SKM-1 treated with dmso at 0.1 percent for 144 hours (cell line): Measurements from ENCODE around the gene INHBE.
"Not testable (repeated sequence)": the region's sequence is repeated elsewhere in the genome, so short reads cannot be mapped to it uniquely, and the experiment has no call there.

Experiments
- DNase-seq: peaks from one replicate; lab custom pipeline; 2025; ENCODE audit not compliant: unreplicated experiment; lab: John Stamatoyannopoulos, UW

The INHBE gene, protein sequence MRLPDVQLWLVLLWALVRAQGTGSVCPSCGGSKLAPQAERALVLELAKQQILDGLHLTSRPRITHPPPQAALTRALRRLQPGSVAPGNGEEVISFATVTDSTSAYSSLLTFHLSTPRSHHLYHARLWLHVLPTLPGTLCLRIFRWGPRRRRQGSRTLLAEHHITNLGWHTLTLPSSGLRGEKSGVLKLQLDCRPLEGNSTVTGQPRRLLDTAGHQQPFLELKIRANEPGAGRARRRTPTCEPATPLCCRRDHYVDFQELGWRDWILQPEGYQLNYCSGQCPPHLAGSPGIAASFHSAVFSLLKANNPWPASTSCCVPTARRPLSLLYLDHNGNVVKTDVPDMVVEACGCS

DNA sequence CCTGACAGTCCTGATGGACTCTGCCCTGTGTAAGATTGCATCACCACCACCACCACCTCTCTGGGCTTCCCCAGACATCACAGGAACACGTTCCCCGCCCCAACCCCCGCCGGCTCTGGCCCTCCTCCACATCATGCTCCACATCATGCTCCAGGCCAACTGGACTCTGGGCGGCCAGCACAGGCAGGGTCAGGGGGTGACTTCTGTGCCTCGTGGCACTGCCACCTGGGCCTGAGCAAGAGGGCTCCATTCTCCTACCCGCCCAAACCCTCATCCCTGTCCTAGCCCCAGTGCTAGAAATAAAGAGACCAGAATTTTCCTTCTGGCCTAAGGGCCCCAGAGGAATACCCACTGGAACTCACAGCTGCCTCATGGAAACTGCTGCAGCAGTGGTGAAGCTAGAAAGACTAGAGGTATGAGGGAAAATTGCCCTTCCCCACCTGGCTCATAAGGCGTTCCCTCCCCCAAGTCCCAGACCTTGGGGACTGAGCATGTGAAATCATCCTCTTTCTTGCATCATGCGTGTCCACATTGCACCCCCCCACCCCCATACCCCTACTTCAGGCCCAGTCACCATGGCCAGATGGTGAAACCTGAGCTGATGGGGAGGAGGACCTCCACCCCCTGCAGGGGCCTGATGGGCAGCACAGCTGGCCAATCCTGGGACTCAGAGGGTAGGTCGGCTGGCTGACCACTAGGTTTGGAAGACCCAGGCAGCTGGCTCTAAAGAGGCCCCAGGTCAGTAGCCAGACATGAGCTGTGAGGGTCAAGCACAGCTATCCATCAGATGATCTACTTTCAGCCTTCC is at the start of gene INHBE:
TSS of gene INHBE (plus strand) at position 742 of the 808 bp plus-strand sequence. CDS start 230 bp downstream, outside the sequence.
- DNase-seq = no peak

DNA sequence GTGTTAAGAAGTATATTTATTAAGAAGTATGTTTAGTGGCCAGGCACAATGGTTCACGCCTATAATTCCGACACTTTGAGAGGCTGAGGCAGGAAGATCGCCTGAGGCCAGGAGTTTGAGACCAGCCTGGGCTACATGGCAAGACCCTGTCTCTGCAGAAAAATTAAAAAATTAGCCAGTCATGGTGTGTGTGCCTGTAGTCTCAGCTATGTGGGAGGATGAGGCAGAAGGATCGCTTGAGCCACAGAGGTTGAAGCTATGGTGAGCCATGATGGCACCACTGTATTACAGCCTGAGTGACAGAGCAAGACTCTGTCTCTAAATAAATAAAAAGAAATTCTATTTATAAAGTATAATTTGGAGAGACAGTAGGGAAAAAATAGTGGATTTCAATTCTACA is 44.6 kb upstream of the INHBE start:
- DNase-seq = no peak

DNA sequence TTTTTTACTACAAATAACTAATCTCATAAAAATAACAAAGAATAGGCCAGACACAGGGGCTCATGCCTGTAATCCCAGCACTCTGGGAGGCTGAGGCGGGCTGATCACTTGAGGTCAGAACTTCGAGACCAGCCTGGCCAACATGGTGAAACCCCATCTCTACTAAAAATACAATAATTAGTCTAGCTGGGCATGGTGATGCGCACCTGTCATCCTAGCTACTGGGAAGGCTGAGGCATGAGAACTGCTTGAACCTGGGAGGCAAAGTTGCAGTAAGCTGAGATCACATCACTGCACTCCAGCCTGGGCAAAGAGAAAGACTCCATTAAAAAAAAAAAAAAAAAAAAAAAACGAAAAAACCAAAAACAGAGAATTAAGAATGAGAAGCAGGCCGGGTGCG is 40.9 kb upstream of the INHBE start:
- DNase-seq = not testable (repeated sequence)

DNA sequence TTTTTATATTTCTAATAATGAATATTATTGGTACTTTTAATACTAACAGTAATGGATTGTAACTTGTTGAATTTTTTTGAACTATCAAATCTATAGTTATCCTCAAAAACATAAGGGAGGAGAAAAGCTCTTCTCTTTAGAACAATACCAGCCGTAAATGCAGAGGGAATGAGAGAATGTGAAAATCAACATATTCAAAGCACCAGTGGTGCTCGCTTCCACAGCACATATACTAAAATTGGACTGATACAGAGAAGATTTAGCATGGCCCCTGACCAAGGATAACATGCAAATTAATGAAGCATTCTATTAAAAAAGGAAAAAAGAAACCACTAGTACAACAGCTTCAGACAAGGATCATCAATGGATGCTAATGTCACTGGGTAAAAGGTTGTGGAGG is 40.0 kb upstream of the INHBE start:
- no peak for DNase-seq

DNA sequence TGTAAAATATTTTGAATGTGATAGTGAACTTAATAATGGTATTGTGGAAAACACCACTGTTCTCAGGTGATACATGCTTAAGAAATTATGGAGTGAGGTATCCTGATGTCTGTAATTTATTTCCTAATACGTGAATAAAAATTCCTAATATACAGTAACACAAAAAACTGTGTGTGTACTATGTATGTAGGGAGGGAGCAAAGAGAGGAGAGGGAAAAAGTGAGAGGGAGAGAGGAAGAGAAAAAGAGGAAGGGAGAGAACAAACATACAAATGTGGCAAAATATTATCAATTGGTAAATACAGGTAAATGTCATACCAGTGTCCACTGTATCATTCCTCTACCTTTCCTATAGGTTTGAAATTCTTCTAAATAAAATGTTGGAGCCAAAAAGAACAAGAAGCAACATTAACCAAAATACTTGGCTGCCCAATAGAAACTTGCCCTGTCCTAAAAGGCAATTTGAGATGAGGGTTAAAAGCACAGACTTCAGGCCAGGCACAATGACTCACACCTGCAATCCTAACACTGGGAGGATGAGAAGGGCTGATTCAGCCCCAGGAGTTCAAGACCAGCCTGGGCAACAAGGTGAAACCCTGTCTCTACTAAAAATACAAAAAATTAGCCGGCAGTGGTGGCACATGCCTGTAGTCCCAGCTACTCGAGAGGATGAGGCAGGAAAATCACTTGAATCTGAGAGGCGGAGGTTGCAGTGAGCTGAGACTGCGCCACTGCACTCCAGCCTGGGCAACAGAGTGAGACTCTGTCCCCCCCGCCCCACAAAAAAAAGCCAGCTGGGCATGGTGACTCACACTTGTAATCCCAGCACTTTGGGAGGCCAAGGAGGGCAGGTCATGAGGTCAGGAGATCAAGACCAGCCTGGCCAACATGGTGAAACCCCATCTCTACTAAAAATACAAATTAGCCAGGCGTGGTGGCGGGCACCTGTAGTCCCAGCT is 38.8 kb upstream of the INHBE start:
- no peak for DNase-seq

DNA sequence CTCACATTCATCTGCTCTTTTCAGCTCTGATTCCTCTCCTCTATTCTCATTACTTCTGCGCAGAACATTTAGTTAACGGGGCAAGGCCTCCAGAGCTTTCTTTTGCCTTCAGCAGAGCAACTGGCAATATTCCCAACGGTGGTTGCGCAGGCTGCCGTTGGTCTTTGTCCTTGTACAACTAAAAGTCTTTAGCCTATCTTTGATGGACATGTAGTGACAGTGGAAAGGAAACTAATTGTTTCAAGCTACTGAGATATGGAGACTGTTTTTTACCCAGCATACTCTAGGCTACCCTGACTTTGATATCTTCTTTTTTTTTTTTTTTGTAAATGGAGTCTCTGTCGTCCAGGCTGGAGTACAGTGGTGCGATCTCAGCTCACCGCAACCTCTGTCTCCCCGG is 36.9 kb upstream of the INHBE start:
- no peak for DNase-seq

DNA sequence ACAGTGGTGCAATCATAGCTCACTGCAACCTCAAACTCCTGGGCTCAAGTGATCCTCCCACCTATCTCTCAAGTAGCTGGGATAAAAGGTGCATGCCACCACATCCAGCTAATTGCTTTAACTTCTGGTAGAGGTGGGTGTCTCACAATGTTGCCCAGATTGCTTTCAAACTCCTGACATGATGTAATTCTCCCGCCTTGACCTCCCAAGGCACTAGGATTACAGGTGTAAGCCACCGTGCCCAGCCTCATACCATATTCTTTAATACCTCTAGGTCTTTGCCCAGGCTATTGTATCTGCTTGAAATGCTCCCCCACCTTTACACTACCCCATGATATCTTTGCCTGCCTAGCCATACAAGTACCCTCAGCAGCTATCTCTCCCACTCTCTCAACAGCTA is 35.6 kb upstream of the INHBE start:
- no peak for DNase-seq

DNA sequence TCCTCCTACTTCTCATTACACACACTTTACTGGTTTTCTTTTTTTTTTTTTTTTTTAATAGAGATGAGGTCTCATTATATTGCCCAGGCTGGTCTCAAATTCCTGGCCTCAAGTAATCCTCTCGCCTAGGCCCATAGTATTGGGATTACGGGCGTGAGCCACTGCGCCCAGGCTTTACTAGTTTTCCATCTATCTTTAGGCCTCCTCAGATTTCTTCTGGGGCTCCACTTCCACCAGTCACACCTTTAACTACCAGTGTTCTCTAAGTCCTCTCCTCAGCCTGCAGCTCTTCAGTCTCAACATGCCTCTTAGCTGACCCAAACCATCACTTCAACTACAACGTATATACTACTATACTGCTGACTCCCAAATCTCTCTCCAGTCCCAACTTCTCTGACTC is 34.6 kb upstream of the INHBE start:
- DNase-seq = no peak

DNA sequence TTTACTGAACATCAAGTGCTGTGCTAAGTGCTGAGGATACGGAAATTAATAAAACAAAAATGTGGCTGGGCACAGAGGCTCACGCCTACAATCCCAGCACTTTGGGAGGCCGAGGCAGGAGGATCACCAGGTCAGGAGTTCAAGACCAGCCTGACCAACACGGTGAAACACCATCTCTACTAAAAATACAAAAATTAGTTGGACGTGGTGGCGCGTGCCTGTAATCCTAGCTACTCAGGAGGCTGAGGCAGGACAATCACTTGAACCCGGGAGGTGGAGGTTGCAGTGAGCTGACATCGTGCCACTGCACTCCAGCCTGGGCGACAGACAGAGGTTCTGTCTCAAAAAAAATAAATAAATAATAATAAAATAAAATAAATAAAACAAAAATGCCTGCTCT is 28.2 kb upstream of the INHBE start:
- DNase-seq = not testable (repeated sequence)

DNA sequence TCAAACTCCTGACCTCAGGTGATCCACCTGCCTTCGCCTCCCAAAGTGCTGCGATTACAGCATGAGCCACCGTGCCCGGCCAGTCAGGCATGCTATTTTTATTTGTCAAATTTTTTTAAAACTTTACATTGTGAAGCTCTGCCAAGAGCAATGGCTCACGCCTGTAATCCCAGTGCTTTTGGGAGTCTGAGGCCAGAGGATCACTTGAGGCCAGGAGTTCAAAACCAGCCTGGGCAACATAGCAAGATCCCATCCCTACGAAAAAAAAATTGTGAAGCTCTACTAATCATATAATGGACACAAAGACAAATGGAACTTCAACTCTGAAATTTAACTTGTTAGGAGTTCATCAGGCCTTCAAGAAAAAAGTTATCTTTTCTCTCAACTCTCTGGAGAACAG is 26.1 kb upstream of the INHBE start:
- no peak for DNase-seq

DNA sequence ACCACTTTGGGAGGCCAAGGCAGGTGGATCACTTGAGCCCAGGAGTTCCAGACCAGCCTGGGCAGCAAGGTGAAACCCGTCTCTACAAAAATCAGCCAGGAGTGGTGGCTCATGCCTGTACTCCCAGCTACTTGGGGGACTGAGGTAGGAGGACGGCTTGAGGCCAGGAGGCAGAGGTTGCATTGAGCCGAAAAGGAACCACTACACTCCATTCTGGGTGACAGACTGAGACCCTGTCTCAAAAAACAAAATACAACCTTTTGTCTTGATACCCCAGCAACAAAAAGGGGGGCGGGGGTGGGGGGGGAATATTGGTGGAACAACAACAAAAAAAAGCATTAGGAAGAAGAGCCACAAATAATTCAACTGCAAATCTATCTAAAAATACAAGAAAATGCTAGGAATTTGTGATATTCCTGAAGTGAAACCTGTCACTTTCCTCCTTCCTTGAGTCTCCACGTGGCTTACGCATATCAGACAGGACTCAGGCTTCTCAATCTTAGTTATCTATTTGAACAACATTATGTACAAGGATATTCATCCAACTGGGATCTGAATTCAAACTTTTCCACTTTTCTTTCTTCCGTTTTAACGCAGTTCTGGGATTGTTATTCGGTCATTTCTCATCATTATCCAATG is 25.5 kb upstream of the INHBE start:
- DNase-seq = no peak

DNA sequence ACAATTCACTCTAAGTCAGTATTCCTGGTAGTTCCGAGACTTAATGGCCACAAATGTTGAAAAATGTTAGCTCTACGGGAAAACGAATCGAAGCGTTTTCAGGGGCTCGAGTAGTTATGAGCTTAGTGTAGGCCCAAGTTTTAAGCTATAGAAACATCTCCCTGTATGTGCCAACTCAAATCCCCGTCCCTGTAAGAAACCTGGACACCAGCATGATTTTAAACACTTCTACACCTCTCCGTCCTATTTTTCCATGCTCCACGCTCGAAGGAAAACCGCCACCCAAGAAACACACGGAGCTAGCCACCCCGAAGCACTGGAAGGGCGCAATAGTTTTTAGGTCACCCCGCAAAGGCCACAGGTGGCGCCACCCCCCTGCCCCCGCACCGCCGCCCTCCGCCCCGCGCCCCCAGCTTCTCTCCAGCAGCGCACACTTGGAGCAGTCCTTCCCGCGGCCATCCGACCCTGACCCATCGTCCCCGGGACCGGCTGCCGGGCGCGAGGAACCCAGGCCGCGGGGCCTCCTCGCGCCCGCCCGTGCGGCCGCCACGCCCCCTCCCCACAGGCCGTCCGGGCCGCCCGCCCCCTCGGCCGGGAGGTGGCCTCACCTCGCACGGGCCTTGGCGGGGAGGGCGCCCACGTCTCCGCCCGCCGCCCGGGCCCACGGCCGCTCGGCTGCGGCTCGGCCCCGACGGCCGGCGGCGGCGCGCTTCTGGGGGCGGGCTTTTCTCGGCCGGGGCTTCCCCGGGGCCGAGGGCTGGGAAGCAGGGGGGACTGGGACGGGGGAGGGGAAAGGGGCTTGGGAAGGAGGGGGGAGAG is 24.8 kb upstream of the INHBE start:
- no peak for DNase-seq

DNA sequence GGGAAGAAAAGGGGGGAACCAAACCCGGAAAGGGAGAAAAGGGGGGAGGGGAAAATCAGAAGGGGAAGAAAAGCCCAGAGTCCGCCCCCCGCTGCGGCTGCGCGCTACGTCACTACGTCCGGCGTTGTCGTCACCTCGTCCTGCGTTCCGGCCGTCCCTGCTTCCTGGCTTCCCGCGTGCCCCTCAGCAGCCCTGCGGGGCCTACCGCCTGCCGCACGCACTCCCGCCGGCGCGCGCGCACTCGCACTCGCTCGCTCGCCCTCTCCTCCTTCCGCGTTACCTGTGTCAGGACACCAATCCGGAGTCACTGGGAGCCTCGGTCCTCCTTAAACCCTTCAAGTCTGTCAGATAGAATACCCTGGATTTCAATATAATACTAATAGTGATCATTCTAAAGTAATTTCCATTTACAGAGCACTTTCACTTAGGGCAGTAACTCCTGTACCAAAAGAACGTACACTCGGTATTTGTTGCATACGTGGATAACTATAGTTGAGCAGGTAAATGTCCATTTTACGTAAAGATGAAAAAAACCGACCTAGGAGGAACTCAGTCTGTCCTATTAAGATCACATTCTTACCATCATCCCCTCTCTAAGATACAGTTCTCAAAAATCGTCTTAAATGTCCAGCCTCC is 24.1 kb upstream of the INHBE start, which contains the start of gene R3HDM2:
TSS of gene R3HDM2 (minus strand) at position 113 of the 636 bp plus-strand sequence. CDS start 120,615 bp downstream, outside the sequence.
- peak; percentile 76 for DNase-seq

DNA sequence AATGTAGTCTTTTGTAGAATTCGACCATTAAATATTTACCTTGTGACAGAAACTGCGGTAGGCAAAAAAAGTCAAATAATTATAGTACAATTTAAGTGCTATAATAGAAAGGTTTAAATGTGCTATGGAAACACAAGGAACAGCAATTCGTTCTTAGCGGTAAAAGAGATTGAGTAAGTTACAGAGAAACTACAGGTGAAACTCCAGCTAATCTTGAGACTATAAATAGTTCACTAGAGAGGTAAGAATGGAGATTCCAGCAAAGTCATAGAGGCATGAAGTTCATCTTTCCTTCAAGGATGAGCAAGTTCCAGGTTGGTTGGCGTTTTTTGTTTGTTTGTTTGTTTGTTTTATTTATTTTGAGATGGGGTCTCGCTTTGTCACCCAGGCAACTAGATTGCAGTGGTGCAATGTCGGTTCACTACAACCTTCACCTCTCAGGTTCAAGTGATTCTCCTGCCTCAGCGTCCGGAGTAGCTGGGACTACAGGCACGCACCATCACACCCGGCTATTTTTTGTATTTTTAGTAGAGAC is 23.4 kb upstream of the INHBE start:
- no peak for DNase-seq

DNA sequence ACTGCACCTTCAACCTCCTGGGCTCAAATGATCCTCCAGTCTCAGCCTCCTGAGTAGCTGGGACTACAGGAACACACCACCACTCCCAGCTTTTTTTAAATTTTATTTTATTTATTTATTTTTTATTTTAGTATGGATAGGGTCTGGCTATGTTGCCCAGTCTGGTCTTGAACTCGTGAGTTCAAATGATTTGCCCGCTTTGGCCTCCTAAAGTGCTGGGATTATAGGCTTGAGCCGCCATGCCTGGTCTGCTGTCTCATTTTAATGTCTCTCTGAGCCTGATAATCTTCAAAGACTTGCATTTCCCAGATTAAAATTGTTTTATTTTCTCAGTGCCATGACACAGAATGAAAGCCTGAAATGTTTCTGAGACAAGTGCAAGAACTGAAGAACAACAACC is 21.7 kb upstream of the INHBE start:
- no peak for DNase-seq

DNA sequence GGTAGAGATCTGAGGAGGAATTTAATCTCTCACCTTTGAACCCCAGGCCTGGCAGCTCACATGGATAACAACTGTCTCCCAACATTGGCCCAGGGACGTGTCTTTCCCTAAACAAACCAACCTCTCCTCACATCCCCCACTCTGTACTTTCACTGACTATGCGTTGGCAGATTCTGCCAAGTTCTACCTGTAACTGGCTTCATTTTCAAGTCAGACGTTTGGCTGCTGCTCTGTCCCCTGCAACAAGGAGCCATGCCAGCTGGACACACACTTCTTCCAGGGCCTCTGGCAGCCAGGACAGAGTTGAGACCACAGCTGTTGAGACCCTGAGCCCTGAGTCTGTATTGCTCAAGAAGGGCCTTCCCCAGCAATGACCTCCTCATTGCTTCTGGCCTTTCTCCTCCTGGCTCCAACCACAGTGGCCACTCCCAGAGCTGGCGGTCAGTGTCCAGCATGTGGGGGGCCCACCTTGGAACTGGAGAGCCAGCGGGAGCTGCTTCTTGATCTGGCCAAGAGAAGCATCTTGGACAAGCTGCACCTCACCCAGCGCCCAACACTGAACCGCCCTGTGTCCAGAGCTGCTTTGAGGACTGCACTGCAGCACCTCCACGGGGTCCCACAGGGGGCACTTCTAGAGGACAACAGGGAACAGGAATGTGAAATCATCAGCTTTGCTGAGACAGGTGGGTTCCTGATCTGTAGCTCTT is 20.4 kb upstream of the INHBE start, which contains the start of gene INHBC:
TSS of gene INHBC (plus strand) at position 268 of the 707 bp plus-strand sequence. CDS start at position 371, 103 bp downstream.
- no peak for DNase-seq

DNA sequence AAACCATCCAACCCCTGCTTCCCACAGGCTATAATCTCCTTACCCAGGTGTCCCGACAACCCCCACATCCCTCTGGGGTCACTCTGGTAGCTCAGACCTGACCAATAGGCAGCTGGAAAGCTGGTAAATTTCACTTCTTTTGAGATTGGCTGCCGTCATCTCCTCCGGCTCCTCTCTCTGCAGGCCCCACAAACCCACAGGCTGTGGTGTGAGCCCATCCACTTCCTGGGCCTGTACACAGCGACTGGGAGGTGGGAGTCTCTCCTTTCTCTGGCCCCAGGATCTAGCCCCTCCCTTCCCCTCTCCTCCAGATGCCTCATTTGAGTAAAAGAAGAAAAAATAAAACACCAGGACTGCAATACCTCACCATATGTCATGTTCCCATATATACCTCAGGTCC is 19.8 kb upstream of the INHBE start:
- no peak for DNase-seq

DNA sequence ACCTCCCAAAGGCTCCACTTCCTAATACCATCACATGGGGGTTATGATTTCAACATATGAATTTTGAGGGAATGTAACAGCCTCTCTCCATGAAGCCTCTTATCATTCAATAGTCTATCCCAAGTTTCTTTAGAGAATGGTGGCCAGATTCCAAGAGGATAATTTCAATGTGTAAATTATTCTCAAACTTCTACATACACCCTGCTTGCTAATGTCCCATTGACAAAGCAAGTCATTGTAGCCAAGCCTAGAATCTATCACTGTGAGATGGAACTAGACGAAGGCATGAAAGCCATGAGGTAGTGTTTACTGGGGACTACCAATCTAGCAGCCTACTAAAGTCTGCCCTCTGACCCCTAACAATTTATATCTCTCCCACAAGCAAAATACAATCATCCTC is 16.7 kb upstream of the INHBE start:
- DNase-seq = no peak
